ENCODE data around the gene ZSCAN30. TPM values are rescaled to one million over a fixed set of nuclear protein-coding genes. Genes with fewer than 3 reads are reported as not detected.

ZSCAN30 gene
- total and polyA plus RNA-seq, 2 of the 13 experiments (the other 11 are each of a cell fraction or from before 2014, with no cell fraction given) = 7.4 to 7.7 TPM

- TF ChIP-seq, protein P1, sequence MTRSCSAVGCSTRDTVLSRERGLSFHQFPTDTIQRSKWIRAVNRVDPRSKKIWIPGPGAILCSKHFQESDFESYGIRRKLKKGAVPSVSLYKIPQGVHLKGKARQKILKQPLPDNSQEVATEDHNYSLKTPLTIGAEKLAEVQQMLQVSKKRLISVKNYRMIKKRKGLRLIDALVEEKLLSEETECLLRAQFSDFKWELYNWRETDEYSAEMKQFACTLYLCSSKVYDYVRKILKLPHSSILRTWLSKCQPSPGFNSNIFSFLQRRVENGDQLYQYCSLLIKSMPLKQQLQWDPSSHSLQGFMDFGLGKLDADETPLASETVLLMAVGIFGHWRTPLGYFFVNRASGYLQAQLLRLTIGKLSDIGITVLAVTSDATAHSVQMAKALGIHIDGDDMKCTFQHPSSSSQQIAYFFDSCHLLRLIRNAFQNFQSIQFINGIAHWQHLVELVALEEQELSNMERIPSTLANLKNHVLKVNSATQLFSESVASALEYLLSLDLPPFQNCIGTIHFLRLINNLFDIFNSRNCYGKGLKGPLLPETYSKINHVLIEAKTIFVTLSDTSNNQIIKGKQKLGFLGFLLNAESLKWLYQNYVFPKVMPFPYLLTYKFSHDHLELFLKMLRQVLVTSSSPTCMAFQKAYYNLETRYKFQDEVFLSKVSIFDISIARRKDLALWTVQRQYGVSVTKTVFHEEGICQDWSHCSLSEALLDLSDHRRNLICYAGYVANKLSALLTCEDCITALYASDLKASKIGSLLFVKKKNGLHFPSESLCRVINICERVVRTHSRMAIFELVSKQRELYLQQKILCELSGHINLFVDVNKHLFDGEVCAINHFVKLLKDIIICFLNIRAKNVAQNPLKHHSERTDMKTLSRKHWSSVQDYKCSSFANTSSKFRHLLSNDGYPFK (CRISPR knock-in tag; IDR thresholded peaks at IDR 0.05; ENCODE audit: borderline replicate concordance) = no peak
- TF ChIP-seq ETV5 (CRISPR knock-in tag; IDR thresholded peaks at IDR 0.05; ENCODE audit: borderline replicate concordance) (no peak), SETDB1 (CRISPR knock-in tag; IDR thresholded peaks at IDR 0.05; ENCODE audit: borderline replicate concordance) (no peak), ZNF670 (CRISPR knock-in tag; IDR thresholded peaks at IDR 0.05; ENCODE audit: borderline replicate concordance) (no peak), SRSF1 (optimal IDR thresholded peaks at IDR 0.05; ENCODE audit: low read depth, low read length) (no peak)
Observed at GRCh38 chr18:35246831-35247230, 43.2 kb downstream of the ZSCAN30 start (continued).

- Histone ChIP-seq H3K4me3 (replicated peaks in 1 of 3; ENCODE audit: insufficient read depth in 1 of 3, low read depth in 2 of 3, low read length in 3 of 3) (no peak overlapping the region), H3K9me3 (ENCODE audit: low read length) (no peaks in the 10 kb centered on the region), H3K27me3 (ENCODE audit: control insufficient read depth in 1 of 2, insufficient read depth in 2 of 2, low read length in 2 of 2) (no peaks in the 10 kb centered on the region; a peak in 1 of 5 replicates), H3K36me3 (replicated peaks in 1 of 2; ENCODE audit: control insufficient read depth in 1 of 2, insufficient read depth in 2 of 2, low read length in 2 of 2) (peaks cover 0 to 25% of the 10 kb centered on the region in 2 experiments; a peak in 3 of 5 replicates), H2AFZ (ENCODE audit: low read length) (no peak overlapping the region), H3K79me2 (ENCODE audit: insufficient read depth, low read length) (no peaks in the 10 kb centered on the region), H3K4me2 (ENCODE audit: low read depth, low read length) (no peak overlapping the region), H4K20me1 (ENCODE audit: insufficient read depth, low read length) (no peaks in the 10 kb centered on the region), H3K27ac (ENCODE audit: extremely low read length, insufficient read depth, low read length) (no peak overlapping the region), H3K9ac (ENCODE audit: insufficient read depth, low read depth, low read length) (no peak overlapping the region), H3K4me1 (ENCODE audit: insufficient read depth, low read length) (peaks cover 17% of the 10 kb centered on the region)
- FAIRE-seq (no peak), ATAC-seq (no peak), DNase-seq (ENCODE audit: low spot score) (no peak)
- CTCF ChIA-PET (ENCODE audit: low intra/inter-chr PET ratio, low total read pairs) = no interaction called here
- TF ChIP-seq, protein P2, sequence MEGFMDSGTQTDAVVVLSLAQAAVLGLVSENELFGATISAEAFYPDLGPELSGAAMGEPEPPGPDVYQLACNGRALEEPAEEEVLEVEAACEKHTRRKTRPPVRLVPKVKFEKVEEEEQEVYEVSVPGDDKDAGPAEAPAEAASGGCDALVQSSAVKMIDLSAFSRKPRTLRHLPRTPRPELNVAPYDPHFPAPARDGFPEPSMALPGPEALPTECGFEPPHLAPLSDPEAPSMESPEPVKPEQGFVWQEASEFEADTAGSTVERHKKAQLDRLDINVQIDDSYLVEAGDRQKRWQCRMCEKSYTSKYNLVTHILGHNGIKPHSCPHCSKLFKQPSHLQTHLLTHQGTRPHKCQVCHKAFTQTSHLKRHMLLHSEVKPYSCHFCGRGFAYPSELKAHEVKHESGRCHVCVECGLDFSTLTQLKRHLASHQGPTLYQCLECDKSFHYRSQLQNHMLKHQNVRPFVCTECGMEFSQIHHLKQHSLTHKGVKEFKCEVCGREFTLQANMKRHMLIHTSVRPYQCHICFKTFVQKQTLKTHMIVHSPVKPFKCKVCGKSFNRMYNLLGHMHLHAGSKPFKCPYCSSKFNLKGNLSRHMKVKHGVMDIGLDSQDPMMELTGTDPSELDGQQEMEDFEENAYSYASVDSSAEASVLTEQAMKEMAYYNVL (CRISPR knock-in tag; IDR thresholded peaks at IDR 0.05; ENCODE audit: borderline replicate concordance) = no peak
- TF ChIP-seq ZMAT3 (CRISPR knock-in tag; conservative IDR thresholded peaks at IDR 0.05) = no peak
- TF ChIP-seq POLR2G (IDR thresholded peaks at IDR 0.05; ENCODE audit: low read depth, low read length) = no peak
- no peak for TF ChIP-seq EZH2 (conservative IDR thresholded peaks at IDR 0.05; ENCODE audit: low read depth, low read length)
- no peak for TF ChIP-seq ZNF569 (CRISPR knock-in tag; IDR thresholded peaks at IDR 0.05; ENCODE audit: borderline replicate concordance)
- TF ChIP-seq, protein P3, sequence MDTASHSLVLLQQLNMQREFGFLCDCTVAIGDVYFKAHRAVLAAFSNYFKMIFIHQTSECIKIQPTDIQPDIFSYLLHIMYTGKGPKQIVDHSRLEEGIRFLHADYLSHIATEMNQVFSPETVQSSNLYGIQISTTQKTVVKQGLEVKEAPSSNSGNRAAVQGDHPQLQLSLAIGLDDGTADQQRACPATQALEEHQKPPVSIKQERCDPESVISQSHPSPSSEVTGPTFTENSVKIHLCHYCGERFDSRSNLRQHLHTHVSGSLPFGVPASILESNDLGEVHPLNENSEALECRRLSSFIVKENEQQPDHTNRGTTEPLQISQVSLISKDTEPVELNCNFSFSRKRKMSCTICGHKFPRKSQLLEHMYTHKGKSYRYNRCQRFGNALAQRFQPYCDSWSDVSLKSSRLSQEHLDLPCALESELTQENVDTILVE (CRISPR knock-in tag; IDR thresholded peaks at IDR 0.05) = no peak
- TF ChIP-seq ZNF430 (CRISPR knock-in tag; IDR thresholded peaks at IDR 0.05) = no peak
- no peak for TF ChIP-seq HMGA1 (CRISPR knock-in tag; conservative IDR thresholded peaks at IDR 0.05)
- TF ChIP-seq NFYC (CRISPR knock-in tag; IDR thresholded peaks at IDR 0.05) = no peak
- no peak for TF ChIP-seq ZNF776 (CRISPR knock-in tag; IDR thresholded peaks at IDR 0.05)
- TF ChIP-seq AGO2 (optimal IDR thresholded peaks at IDR 0.05; ENCODE audit: low read depth, low read length) = no peak
- intact Hi-C loops (cut with micrococcal nuclease; ENCODE audit: unreplicated experiment) = no loop called here
- 96% methylated on average over 4 of the region's 4 CpGs for WGBS (ENCODE audit: low lambda C conversion rate)
- BruUV-seq (replicated peaks) = no TSS peak
- in situ Hi-C loops (cut with HindIII; ENCODE audit: extremely low pct_ligation_motif_present, low pct_unique_long_range_greater_than_20kb) = no loop called here
- POLR2A ChIA-PET = no interaction called here
Observed at GRCh38 chr18:35245719-35246317, 44.2 kb downstream of the ZSCAN30 start.

Measured in HepG2 (cell line).